Measurements from ENCODE around the gene KIAA1549. TPM values are rescaled to one million over a fixed set of nuclear protein-coding genes. Genes with fewer than 3 reads are reported as not detected.

The KIAA1549 gene
- polyA plus RNA-seq, 5 donors, result 11.5 to 14.7 (median 14.5) TPM

DNA sequence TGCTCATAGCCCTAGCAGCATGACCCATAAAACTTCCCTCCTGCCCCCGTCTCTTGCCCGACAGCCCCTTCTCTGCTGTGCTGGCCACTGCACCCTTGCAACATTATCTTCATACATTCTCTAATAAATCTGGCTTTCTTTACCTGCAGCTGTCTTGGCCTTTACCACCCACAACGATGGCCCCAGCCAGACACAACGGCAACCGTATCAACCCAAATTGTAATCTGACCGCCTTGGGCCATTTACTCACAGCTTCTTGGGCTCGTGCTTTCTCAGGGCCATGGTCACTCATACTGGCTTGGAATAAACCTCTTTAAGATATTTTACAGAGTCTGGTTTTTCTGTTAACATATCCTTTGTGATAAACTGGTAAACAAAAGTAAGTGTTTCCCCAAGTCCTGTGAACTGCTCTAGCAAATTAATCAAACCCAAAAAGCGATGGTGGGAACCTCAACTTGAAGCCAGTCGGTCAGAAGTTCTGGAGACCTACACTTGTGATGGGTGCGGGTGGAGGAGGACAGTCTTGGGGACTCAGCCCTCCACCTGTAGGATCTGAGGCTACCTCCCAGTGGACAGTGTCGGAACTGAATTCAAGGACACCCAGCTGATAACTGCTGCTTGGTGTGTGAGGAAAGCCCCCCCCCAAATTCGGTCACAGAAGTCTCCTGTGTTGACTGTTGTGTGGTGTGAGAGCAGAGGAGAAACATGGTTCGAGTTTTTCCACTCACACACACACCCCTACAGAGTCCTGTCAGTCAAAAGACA is 95.6 kb downstream of the KIAA1549 start:
- no peak for DNase-seq

DNA sequence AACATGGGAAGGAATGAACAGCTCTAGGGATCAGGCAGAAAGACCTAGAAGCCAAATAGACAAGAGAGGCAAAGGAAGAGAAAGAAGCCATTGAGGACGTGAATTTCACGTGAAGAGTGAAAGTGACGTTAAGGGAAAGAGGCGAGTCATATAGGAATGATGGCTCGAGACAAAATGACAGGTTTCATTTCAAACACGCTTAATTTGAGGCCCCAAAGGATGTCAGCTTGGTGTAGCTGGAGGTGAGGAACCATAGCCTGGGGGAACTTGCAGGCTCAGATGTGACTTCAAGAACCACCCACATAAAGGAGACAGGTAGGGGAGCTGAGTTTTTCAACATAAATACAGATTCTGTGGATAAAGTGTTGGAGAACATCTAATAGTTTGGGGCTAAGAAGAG is 98.9 kb downstream of the KIAA1549 start:
- no peak for DNase-seq

- DNase-seq, result no peak
These were observed 99.5 kb downstream of the KIAA1549 start for GRCh38 chr7:138881579-138882188.

DNA sequence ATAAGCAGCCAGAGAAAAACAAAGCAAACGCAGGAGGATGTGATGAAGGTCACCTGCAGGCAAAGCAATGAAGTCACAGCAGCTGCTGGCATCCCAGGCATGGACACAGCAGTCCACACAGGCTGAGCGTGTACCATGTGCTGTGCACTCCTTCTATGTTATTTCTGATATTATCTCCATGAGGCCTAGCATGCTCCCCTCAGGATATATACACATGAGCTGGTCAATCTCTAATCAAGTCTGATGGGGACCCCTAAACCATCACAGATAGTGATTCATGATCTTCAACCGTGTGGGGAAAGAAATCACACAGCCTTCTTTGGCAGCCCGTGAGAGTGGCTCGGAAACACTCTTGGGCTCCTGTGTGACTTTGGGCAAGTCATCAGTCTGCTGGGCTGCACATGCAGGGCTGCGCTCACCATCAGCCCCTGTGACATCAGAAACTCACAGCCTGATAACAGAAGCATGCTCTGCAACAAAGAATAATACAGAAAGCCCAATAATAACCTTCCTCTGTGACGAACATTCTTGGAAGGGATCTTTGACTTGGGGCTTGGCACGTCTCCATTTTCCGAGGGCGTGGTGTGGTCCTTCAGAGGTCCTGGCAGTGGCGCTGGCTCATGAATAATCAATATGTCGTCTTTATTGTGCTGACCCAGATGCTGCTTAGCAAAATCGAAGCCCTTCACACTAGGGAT is 100.2 kb downstream of the KIAA1549 start:
- no peak for DNase-seq

GRCh38 chr7:138879356-138879755 is 101.8 kb downstream of the KIAA1549 start:
- DNase-seq, result no peak

DNA sequence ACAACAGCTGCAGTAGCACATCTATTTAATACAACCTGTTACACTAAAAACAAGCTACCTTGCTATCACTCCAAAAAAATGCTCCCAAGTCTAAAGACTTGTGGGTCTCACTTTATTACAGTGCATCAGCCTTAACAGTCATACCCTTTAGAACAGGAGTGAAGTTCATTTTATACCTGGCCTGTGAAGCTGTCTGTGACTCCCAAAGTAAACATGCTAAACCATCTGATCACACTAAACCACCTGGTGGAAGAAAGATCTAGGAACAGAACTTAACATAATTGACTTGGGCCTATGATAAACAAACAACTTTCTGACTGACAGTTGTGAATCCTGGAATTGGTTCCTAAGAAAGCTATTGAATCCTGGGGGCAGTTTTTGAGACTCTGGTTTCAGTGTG is 102.3 kb downstream of the KIAA1549 start:
- no peak for DNase-seq

DNA sequence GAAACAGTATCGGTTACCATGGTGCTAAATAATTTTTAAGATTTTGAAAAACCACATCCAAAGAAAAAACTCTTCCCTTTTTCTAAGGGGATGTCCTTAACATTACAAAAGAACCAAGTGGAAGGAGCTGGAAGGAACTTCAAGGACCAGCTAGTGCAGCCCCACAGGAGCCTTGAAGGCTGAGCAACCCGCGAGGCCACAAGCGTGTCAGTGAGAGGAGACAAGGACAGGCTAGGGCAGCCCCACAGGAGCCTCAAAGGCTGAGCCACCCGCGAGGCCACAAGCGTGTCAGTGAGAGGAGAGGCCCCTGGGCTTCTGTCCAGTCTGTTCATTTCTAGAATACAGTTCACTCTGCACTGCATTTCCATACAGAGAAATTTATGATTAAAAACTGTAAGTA is 103.1 kb downstream of the KIAA1549 start:
- DNase-seq, result no peak

- no peak for DNase-seq
These were observed 104.9 kb downstream of the KIAA1549 start for GRCh38 chr7:138876326-138876725.

- DNase-seq, result no peak
These were observed 105.4 kb downstream of the KIAA1549 start for GRCh38 chr7:138875794-138876193.

DNA sequence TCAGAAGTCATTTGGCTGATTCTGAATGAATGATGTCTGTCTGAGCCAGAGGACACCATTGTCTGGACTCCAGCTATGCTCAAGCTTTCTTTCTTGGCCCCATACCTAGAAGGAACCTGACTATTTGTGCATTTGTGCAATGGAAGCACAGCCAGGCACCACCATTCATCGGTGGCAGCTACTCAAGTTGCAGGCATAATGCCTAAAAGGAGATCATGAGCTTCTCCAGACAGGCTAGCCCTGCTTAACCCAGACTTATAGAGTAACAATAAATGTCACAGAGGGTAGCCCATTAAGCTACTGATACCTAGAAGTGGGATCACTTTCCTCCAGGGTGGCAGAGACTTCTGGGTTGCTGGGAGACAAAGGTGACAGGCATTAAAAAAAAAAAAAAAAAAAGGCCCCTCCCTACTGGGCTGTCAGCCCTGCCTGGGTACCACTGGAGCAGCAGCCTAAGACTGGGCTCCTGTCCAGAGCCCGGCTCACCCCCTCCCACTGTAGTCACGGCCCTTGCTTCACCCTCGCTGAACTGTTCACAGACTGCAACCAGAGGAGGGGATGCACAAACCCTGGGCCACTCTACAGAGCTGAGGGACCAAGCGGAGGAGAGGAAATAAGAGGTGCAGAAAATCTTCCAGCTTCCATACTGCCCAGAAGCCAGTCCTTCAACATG is 107.8 kb downstream of the KIAA1549 start:
- DNase-seq, result no peak

DNA sequence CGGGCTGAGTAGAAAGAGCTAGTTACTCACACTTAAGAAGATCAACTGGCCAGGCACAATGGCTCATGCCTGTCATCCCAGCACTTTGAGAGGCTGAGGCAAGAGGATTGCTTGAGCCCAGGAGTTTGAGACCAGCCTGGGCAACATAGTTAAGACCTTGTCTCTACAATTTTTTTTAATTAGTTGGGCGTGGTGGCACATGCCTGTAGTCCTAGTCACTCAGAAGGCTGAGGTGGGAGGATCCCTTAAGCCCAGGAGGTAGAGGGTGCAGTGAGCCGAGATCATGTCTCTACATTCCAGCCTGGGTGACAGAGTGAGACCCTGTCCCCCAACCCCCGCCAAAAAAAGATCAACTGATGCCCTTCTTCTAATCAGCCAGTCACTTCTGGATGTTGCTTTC is 108.6 kb downstream of the KIAA1549 start:
- no peak for DNase-seq

DNA sequence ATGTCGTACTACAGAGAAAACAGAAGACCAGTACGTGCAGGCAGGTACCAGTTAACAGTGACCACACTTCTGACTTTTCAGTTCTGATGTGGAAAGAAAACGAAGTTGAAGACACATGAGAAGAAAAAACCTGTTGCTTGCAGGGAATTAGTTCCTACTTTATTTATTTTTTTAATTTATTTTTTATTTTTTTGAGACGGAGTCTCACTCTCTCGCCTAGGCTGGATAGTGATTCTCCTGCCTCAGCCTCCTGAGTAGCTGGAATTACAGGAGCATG is 109.4 kb downstream of the KIAA1549 start:
- DNase-seq, result no peak

DNA sequence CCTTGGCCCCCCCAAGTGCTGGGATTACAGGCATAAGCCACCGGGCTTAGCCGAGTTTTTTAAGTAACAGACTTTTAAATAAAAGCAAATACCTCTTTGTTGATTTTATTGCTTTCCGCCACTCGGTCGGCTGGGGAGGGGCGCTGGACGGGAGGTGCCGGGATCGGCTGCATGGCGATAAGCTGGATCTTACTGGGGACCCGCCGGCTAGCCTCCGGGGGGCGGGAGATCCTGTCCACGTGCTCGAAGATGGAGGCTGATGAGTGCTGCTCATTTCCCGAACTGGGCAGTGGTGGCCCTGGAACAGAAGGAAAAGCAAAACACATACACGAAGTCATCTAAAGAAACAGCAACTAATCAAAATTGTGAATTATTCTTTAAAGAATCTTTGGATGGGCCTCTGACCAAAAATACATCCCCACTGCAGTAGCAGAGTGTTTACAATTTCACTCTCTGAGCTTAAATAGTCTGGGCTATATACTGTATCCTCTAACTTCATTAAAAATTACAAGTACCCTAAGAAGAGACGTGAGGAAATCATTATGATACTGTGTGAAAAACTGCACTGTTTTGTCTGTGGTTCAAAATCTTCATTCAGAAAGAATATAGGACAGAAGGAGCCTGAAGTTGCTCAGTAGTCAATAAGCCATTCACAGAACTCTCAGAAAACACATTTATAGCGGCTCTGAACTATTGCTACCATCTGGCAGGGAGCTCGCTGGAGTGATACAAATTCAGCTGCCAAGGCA is 110.0 kb downstream of the KIAA1549 start:
- DNase-seq, result no peak

GRCh38 chr7:138869353-138869752 is 111.8 kb downstream of the KIAA1549 start:
- no peak for DNase-seq

DNA sequence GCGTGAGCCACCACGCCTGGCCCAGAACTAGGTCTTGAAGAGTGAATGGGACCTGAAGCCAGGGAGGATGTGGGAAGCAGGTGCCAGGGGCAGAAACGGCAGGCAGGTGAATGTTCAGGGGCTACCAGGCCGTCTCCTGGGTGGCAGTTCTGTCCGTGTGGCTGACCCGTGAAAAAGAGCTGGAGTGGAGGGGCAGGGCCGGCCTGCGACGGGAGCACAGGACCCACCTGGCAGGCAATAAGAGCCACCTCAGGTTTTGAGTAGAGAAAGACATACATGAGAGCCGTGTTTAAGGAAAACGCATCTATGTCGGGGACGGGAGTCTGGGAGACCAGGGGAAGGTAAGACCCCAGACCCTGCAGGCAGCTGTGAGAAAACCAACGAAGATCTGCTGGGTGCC is 112.5 kb downstream of the KIAA1549 start:
- no peak for DNase-seq

DNA sequence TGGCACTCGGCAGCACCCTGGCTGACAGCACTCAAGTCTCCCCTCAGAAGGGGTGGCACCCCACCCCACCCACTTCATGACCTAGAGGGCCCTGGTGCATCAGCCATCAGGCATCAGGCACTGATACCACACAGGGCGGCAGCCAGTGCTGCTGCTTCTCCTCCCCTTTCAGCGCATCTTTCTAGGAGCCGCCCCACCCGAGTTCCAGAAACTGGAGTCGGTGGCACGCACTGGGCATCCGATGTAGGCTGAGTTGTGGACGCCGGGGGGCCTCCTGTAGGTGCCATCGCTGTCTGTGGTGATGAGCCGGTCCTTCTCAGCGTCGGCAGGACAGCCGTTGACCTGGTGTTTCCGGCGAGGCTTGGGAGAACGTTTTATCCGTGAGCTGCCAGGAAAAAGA is 113.4 kb downstream of the KIAA1549 start:
- DNase-seq, result no peak

DNA sequence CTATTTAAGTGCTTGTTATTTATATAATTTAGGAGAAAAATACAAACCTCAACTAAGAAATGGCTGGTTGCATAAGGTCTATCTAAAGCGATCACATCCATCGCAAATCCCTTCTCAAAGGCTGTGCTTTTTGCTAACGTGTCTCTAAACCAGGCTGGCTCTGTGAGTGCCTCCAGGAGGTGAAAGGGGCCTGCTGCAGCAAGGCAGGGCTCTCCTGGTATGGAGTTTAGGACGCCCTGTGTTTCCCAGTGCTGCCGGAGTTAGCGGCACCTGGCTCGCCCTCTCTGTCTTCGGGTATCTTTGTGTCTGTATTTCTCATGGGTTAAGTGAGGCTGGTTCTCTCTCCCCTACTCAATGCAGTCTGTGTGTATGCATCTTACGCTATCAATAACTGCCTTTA is 114.8 kb downstream of the KIAA1549 start:
- DNase-seq, result no peak

DNA sequence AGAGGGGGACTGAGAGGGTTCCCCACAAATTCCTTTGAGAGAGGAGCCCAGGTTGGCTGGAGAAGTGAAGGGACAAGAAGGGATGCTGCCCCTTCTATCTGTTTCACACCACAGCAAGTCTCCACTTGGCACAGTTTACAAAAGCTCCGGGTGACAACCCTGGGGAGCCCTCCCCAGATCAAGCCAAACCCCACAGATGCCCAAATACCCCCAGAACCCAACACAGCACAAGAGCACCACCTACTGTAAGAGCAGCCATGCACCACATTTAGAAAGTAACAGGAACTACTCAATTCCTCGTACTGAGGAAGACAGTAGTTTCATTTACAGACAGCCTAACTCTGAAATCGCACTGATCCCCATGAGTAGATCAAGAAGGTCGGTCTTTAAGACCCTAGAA is 115.3 kb downstream of the KIAA1549 start:
- no peak for DNase-seq

- DNase-seq, result no peak
These were observed 116.5 kb downstream of the KIAA1549 start for GRCh38 chr7:138864667-138865066.

GRCh38 chr7:138863931-138864330 is 117.3 kb downstream of the KIAA1549 start:
- DNase-seq, result no peak

DNA sequence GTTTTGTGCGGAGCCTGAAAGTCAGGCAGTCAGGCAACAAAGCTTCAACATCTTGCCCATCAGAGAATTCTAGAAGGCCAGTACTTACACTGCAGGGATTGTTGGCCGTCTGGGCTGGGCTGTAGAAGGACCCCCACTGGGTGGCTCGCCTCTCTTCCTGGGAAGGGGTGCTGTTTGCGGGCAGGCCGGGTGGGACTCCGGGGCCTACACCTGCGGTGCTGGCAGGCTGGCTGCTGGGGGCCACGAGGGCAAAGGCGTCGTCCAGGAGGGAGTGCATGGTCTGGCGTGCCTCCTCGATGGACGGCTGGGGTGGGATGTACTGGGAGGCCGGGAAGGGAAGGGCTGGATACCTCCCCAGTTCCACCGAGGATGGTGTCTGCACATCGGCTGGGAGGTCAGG is 120.1 kb downstream of the KIAA1549 start:
- no peak for DNase-seq

- no peak for DNase-seq
These were observed 123.5 kb downstream of the KIAA1549 start for GRCh38 chr7:138857728-138858127.
